ENCODE data around the gene MTMR10. TPM values are rescaled to one million over a fixed set of nuclear protein-coding genes. Genes with fewer than 3 reads are reported as not detected.

The MTMR10 gene
- total and polyA plus RNA-seq, 2 of the 4 experiments (the other 2 are of a cell fraction): 11.2 to 13.8 TPM

GRCh38 chr15:30895461-30896210 lies 95.8 kb downstream of the MTMR10 start:
- Histone ChIP-seq H2AK5ac (ENCODE audit: low read depth, low read length) (no peak overlapping the region), H3K27me3 (ENCODE audit: control insufficient read depth, insufficient read depth, low read length) (no peaks in the 10 kb centered on the region), H2BK120ac (ENCODE audit: low read depth, low read length) (no peak overlapping the region), H2BK20ac (ENCODE audit: low read depth, low read length) (no peak overlapping the region), H2BK15ac (ENCODE audit: low read depth, low read length) (no peak overlapping the region), H3K9me3 (ENCODE audit: control insufficient read depth, insufficient read depth, low read length) (no peaks in the 10 kb centered on the region), H4K5ac (ENCODE audit: low read depth, low read length) (no peak overlapping the region), H3K4me3 (ENCODE audit: insufficient read depth, low read depth, low read length) (no peak overlapping the region), H3K36me3 (ENCODE audit: control insufficient read depth, insufficient read depth, low read length) (no peaks in the 10 kb centered on the region), H2BK5ac (ENCODE audit: low read depth, low read length, poor library complexity, severe bottlenecking) (no peak overlapping the region), H2AFZ (replicated peaks; ENCODE audit: low read length, poor library complexity) (no peak overlapping the region), H3K9me1 (ENCODE audit: insufficient read depth, low read length) (no peaks in the 10 kb centered on the region), H3K56ac (ENCODE audit: extremely low read depth, insufficient read depth, low read length) (no peak overlapping the region), H4K8ac (ENCODE audit: low read depth in 2 of 2, low read length in 2 of 2) (no peak overlapping the region), H3K4ac (ENCODE audit: low read depth, low read length) (no peak overlapping the region), H3K18ac (ENCODE audit: low read depth, low read length) (no peak overlapping the region), H3K4me2 (ENCODE audit: low read depth, low read length) (no peak overlapping the region), H3K23ac (ENCODE audit: low read depth, low read length) (no peak overlapping the region), H3K4me1 (ENCODE audit: control insufficient read depth, insufficient read depth, low read length) (no peaks in the 10 kb centered on the region), H2AK9ac (replicated peaks; ENCODE audit: low read depth, low read length, poor library complexity) (no peak overlapping the region), H4K20me1 (ENCODE audit: insufficient read depth, low read length) (no peaks in the 10 kb centered on the region), H3K14ac (replicated peaks; ENCODE audit: low read depth, low read length) (no peak overlapping the region), H3K9ac (ENCODE audit: low read depth, low read length) (no peak overlapping the region), H4K91ac (ENCODE audit: insufficient read depth, low read depth, low read length) (no peak overlapping the region), H3K79me1 (ENCODE audit: low read depth in 1 of 2, low read length in 2 of 2) (no peaks in the 10 kb centered on the region), H3K27ac (ENCODE audit: insufficient read depth, low read length) (no peak overlapping the region)
- BruUV-seq (replicated peaks): no TSS peak
- in situ Hi-C loops (cut with MboI; ENCODE audit: low sequenced_read_pairs): no loop called here
- ATAC-seq (ENCODE audit: low read depth) (no peak), DNase-seq (no peak)
- POLR2A ChIA-PET (ENCODE audit: unreplicated experiment): no interaction called here
- dilution Hi-C loops (cut with HindIII; ENCODE audit: low sequenced_read_pairs, unreplicated experiment): no loop called here
- intact Hi-C loops (cut with micrococcal nuclease): no loop called here
- WGBS, 2 experiments (ENCODE audit: extremely low coverage in 2 of 2, insufficient read length in 1 of 2): 86% methylated on average over 6 of the region's 33 CpGs; no CpG with 5 or more reads in 1 of the 2 experiments
- CTCF ChIA-PET: no interaction called here
- TF ChIP-seq MXI1 (IDR thresholded peaks at IDR 0.05; ENCODE audit: borderline replicate concordance, low read depth, low read length) (no peak), BHLHE40 (IDR thresholded peaks at IDR 0.05; ENCODE audit: low read depth, low read length) (no peak), USF2 (IDR thresholded peaks at IDR 0.05; ENCODE audit: low read depth, low read length) (no peak), MAFK (IDR thresholded peaks at IDR 0.05; ENCODE audit: low read depth, low read length) (no peak), RFX5 (IDR thresholded peaks at IDR 0.05; ENCODE audit: low read depth, low read length) (no peak), MAZ (IDR thresholded peaks at IDR 0.05; ENCODE audit: borderline replicate concordance, low read depth, low read length) (no peak), RCOR1 (IDR thresholded peaks at IDR 0.05; ENCODE audit: insufficient replicate concordance, low read length) (no peak), CTCF (conservative IDR thresholded peaks at IDR 0.05; ENCODE audit: low read depth, low read length) (no peak)
